Neural progenitor cell (in vitro differentiated cells): ENCODE data around the gene CHPF2. TPM values are rescaled to one million over a fixed set of nuclear protein-coding genes. Genes with fewer than 3 reads are reported as not detected.

Experiments
- DNase-seq: peaks from one replicate; pipeline ENCODE4 v3.0.0-alpha.2; 2016; ENCODE audit warnings: low spot score
- H2AFZ ChIP-seq: fragments of 200-600 bp; sonication (generic); replicated peaks from 2 replicates; pipeline ENCODE4 v1.6.1; 2016; ENCODE audit warnings: antibody characterized with exemption
- H3F3A ChIP-seq: fragments of 200-600 bp; sonication (generic); 2 replicates; pipeline ENCODE4 v1.6.1; 2016; ENCODE audit warnings: antibody characterized with exemption, low read depth
- H3K27ac ChIP-seq: fragments of 200-600 bp; sonication (generic); 2 replicates; pipeline ENCODE4 v1.5.1; 2016; ENCODE audit warnings: mild to moderate bottlenecking
- H3K27me3 ChIP-seq: fragments of 200-600 bp; sonication (generic); 2 replicates; pipeline ENCODE4 v1.6.1; 2016; ENCODE audit warnings: mild to moderate bottlenecking, moderate library complexity
- H3K36me3 ChIP-seq: fragments of 200-600 bp; sonication (generic); 2 replicates; pipeline ENCODE4 v1.5.1; 2016
- H3K4me1 ChIP-seq: fragments of 200-600 bp; sonication (generic); 2 replicates; pipeline ENCODE4 v1.6.1; 2016; ENCODE audit warnings: mixed run types
- H3K4me2 ChIP-seq: fragments of 200-600 bp; sonication (generic); 2 replicates; pipeline ENCODE4 v1.6.1; 2016
- H3K4me3 ChIP-seq: fragments of 200-600 bp; sonication (generic); 2 replicates; pipeline ENCODE4 v1.5.1; 2016
- H3K79me2 ChIP-seq: fragments of 200-600 bp; sonication (generic); 2 replicates; pipeline ENCODE4 v1.6.1; 2016; ENCODE audit warnings: low read depth
- H3K9ac ChIP-seq: fragments of 200-600 bp; sonication (generic); 2 replicates; pipeline ENCODE4 v1.6.1; 2016
- H3K9me3 ChIP-seq: fragments of 200-600 bp; sonication (generic); 2 replicates; pipeline ENCODE4 v1.5.1; 2016; ENCODE audit warnings: low read depth
- H4K20me1 ChIP-seq: fragments of 200-600 bp; sonication (generic); 2 replicates; pipeline ENCODE4 v1.6.1; 2016; ENCODE audit warnings: low read depth
- H3K27ac Mint-ChIP-seq: 3 replicates; pipeline ENCODE4 v1.8.0; 2021; ENCODE audit warnings: mixed read lengths
- H3K27me3 Mint-ChIP-seq: 2 replicates; pipeline ENCODE4 v1.8.0; 2022; ENCODE audit warnings: low read depth, mild to moderate bottlenecking, inconsistent platforms, moderate library complexity, mixed read lengths; ENCODE audit not compliant: insufficient read depth
- H3K36me3 Mint-ChIP-seq: 3 replicates; pipeline ENCODE4 v1.8.0; 2021; ENCODE audit warnings: mixed read lengths
- H3K4me1 Mint-ChIP-seq: 3 replicates; pipeline ENCODE4 v1.8.0; 2021; ENCODE audit warnings: mixed read lengths
- H3K4me3 Mint-ChIP-seq: 3 replicates; pipeline ENCODE4 v1.8.0; 2021; ENCODE audit warnings: mild to moderate bottlenecking, moderate library complexity, mixed read lengths
- H3K9me3 Mint-ChIP-seq: 3 replicates; pipeline ENCODE4 v1.8.0; 2020; ENCODE audit warnings: mixed read lengths
- EZH2 ChIP-seq: fragments of 200-600 bp; sonication (generic); IDR thresholded peaks from 2 replicates; pipeline ENCODE4 v1.6.1; 2017; ENCODE audit warnings: antibody characterized with exemption, mild to moderate bottlenecking, moderate library complexity
- EZH2phosphoT487 ChIP-seq: fragments of 200-600 bp; sonication (generic); IDR thresholded peaks from 2 replicates; pipeline ENCODE4 v1.6.1; 2017; ENCODE audit warnings: antibody characterized with exemption
- total RNA-seq: library from RNA; depleted of rRNA; stranded (reverse); fragments of >200 nt; gene quantifications from 2 replicates; pipeline ENCODE4 v1.2.3, GENCODE V29; 2015; ENCODE audit warnings: low replicate concordance
- TF ChIP-seq, protein P1 (sequence below): fragments of 200-600 bp; sonication (generic); IDR thresholded peaks from 2 replicates; pipeline ENCODE4 v1.5.1; 2017; ENCODE audit warnings: antibody characterized with exemption, mild to moderate bottlenecking

The CHPF2 gene
- total RNA-seq, 1 donor from 2014 or later, result 8.8 TPM

DNA sequence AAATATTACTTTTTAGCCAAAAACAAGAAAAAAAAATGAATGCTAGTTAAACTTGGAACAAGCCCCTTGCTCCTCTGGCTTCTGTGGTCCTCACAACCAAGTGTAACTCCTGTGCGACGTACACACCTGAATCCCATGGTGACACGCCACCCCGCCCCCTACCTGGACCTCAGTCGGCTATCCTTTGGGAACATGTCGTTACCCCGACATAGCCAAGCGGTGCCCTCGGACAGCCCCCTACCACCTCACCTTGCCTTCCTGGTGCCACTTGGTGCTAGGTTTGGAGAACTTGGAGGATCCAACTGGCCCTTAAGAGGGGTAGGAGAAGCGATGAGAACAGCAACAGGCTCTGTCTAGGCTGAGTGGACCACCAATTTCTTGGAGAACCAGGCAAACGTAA lies 28.2 kb downstream of the CHPF2 start:
- TF ChIP-seq EZH2, result no peak
- TF ChIP-seq, protein P1, sequence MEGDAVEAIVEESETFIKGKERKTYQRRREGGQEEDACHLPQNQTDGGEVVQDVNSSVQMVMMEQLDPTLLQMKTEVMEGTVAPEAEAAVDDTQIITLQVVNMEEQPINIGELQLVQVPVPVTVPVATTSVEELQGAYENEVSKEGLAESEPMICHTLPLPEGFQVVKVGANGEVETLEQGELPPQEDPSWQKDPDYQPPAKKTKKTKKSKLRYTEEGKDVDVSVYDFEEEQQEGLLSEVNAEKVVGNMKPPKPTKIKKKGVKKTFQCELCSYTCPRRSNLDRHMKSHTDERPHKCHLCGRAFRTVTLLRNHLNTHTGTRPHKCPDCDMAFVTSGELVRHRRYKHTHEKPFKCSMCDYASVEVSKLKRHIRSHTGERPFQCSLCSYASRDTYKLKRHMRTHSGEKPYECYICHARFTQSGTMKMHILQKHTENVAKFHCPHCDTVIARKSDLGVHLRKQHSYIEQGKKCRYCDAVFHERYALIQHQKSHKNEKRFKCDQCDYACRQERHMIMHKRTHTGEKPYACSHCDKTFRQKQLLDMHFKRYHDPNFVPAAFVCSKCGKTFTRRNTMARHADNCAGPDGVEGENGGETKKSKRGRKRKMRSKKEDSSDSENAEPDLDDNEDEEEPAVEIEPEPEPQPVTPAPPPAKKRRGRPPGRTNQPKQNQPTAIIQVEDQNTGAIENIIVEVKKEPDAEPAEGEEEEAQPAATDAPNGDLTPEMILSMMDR, result no peak
- no peak for TF ChIP-seq EZH2phosphoT487
- no peak overlapping the region for H3K4me3 ChIP-seq
- no peak overlapping the region for H3K4me2 ChIP-seq
- Mint-ChIP-seq H3K4me1 (peaks cover 3% of the 10 kb centered on the region), H3K27me3 (peaks cover 21% of the 10 kb centered on the region), H3K27ac (no peak overlapping the region), H3K36me3 (no peaks in the 10 kb centered on the region), H3K9me3 (no peaks in the 10 kb centered on the region), H3K4me3 (no peak overlapping the region)
- no peaks in the 10 kb centered on the region for H4K20me1 ChIP-seq
- H3K4me1 ChIP-seq, result no peaks in the 10 kb centered on the region
- no peak overlapping the region for H3K27ac ChIP-seq
- DNase-seq, result no peak
- peaks cover 20% of the 10 kb centered on the region for H3K27me3 ChIP-seq
- no peaks in the 10 kb centered on the region for H3K36me3 ChIP-seq
- H3K9ac ChIP-seq, result no peak overlapping the region
- no peaks in the 10 kb centered on the region for H3K79me2 ChIP-seq
- H3F3A ChIP-seq, result no peaks in the 10 kb centered on the region
- no peak overlapping the region for H2AFZ ChIP-seq
- H3K9me3 ChIP-seq, result no peaks in the 10 kb centered on the region

GRCh38 chr7:151260883-151261282 lies 28.6 kb downstream of the CHPF2 start:
- no peak overlapping the region for H3K9ac ChIP-seq
- TF ChIP-seq EZH2 (no peak), EZH2phosphoT487 (no peak)
- TF ChIP-seq, protein P1, result no peak
- H3K27ac ChIP-seq, result no peak overlapping the region
- no peak overlapping the region for H3K4me3 ChIP-seq
- H4K20me1 ChIP-seq, result no peaks in the 10 kb centered on the region
- no peaks in the 10 kb centered on the region for H3K4me1 ChIP-seq
- no peak overlapping the region for H3K4me2 ChIP-seq
- Mint-ChIP-seq H3K4me3 (no peak overlapping the region), H3K36me3 (no peaks in the 10 kb centered on the region), H3K9me3 (no peaks in the 10 kb centered on the region), H3K27me3 (peaks cover 18% of the 10 kb centered on the region), H3K4me1 (no peaks in the 10 kb centered on the region), H3K27ac (no peak overlapping the region)
- no peaks in the 10 kb centered on the region for H3K9me3 ChIP-seq
- no peak for DNase-seq
- no peaks in the 10 kb centered on the region for H3K79me2 ChIP-seq
- H3K27me3 ChIP-seq, result peaks cover 16% of the 10 kb centered on the region
- no peak overlapping the region for H2AFZ ChIP-seq
- no peaks in the 10 kb centered on the region for H3K36me3 ChIP-seq
- no peaks in the 10 kb centered on the region for H3F3A ChIP-seq

- no peaks in the 10 kb centered on the region for H3K9me3 ChIP-seq
- Mint-ChIP-seq H3K9me3 (no peaks in the 10 kb centered on the region), H3K36me3 (no peaks in the 10 kb centered on the region), H3K4me3 (no peak overlapping the region), H3K4me1 (no peaks in the 10 kb centered on the region), H3K27me3 (peaks cover 18% of the 10 kb centered on the region), H3K27ac (no peak overlapping the region)
- H3K36me3 ChIP-seq, result no peaks in the 10 kb centered on the region
- H3K27me3 ChIP-seq, result peaks cover 16% of the 10 kb centered on the region
- TF ChIP-seq, protein P1, result no peak
- TF ChIP-seq EZH2 (no peak), EZH2phosphoT487 (no peak)
- H3K4me3 ChIP-seq, result no peak overlapping the region
- no peaks in the 10 kb centered on the region for H4K20me1 ChIP-seq
- no peaks in the 10 kb centered on the region for H3F3A ChIP-seq
- no peaks in the 10 kb centered on the region for H3K4me1 ChIP-seq
- DNase-seq, result no peak
- no peak overlapping the region for H3K9ac ChIP-seq
- no peak overlapping the region for H3K4me2 ChIP-seq
- H3K27ac ChIP-seq, result no peak overlapping the region
- H2AFZ ChIP-seq, result no peak overlapping the region
- no peaks in the 10 kb centered on the region for H3K79me2 ChIP-seq
Measured at GRCh38 chr7:151261529-151261928, 29.2 kb downstream of the CHPF2 start.
